HCT116 (cell line): ENCODE measurements around the gene LY9. TPM values are rescaled to one million over a fixed set of nuclear protein-coding genes. Genes with fewer than 3 reads are reported as not detected.

Experiments used
- ATAC-seq: fragments of 200-7000 bp; cut with Tn5 transposase; 2 replicates; pipeline ENCODE4 v1.9.1; 2020; ENCODE audit warnings: mild to moderate bottlenecking, moderate library complexity
- BruUV-seq: library from RNA; stranded (reverse); fragments of 400-500 nt; replicated peaks from 2 replicates; lab custom pipeline; 2021; lab: Mats Ljungman, UMichigan
- CTCF ChIA-PET: fragments of 300-600 bp; sonication (Branson Sonifier 250); formaldehyde crosslinking; loops from one replicate; lab custom pipeline; 2021; ENCODE audit warnings: antibody characterized with exemption; lab: Charles Lee
- POLR2A ChIA-PET: fragments of 300-600, 350-600 bp; sonication (Branson Sonifier 250); formaldehyde crosslinking; loops from one replicate; lab custom pipeline; 2021; ENCODE audit warnings: antibody characterized with exemption; lab: Charles Lee
- RAD21 ChIA-PET, 2 experiments: fragments of 300-600 bp; sonication (Branson Sonifier 250); formaldehyde crosslinking; loops; one replicate each; lab custom pipeline; 2023; ENCODE audit warnings: low total read pairs in 2 of 2; ENCODE audit not compliant: uncharacterized antibody in 2 of 2, unreplicated experiment in 2 of 2, low non-redundant PET in 1 of 2; lab: Charles Lee
- DNase-seq: peaks from one replicate; pipeline ENCODE4 v3.0.0-alpha.2; 2010; ENCODE audit warnings: low read depth, low spot score
- H2AFZ ChIP-seq: fragments of 200-600 bp; shearing (Covaris generic), sonication (generic); 2 replicates; pipeline ENCODE4 v1.6.1; 2017; ENCODE audit warnings: low read depth, mixed run types, mixed read lengths, antibody characterized with exemption, low read length; ENCODE audit not compliant: poor library complexity, severe bottlenecking
- H3K27ac ChIP-seq: 2 replicates; pipeline ENCODE4 v1.5.1; 2012; ENCODE audit warnings: low read depth, low read length
- H3K27me3 ChIP-seq: fragments of 200-600 bp; sonication (generic); 2 replicates; pipeline ENCODE4 v1.6.1; 2016; ENCODE audit warnings: mixed run types, low read length, mixed read lengths; ENCODE audit not compliant: insufficient read depth
- H3K36me3 ChIP-seq, 2 experiments: fragments of 200-500 bp in 1 of 2; fragments of 200-600 bp in 1 of 2; sonication (Bioruptor generic) in 1 of 2; sonication (generic) in 1 of 2; 2 replicates each; pipeline versions ENCODE4 v1.5.1 to v1.6.1; 2014 to 2016; ENCODE audit warnings: low read length in 2 of 2, inconsistent platforms in 1 of 2, mixed read lengths in 1 of 2, mixed run types in 1 of 2; ENCODE audit not compliant: insufficient read depth in 2 of 2, control insufficient read depth in 1 of 2
- H3K4me1 ChIP-seq, 2 experiments: fragments of 200-600 bp in 1 of 2; sonication (generic) in 1 of 2; 2 replicates each; pipeline versions ENCODE4 v1.5.1 to v1.6.1; 2012 to 2017; ENCODE audit warnings: low read length in 2 of 2, inconsistent platforms in 1 of 2, mild to moderate bottlenecking in 1 of 2, mixed read lengths in 1 of 2, mixed run types in 1 of 2, moderate library complexity in 1 of 2; ENCODE audit not compliant: insufficient read depth in 2 of 2, control insufficient read depth in 1 of 2
- H3K4me2 ChIP-seq: fragments of 200-600 bp; sonication (generic); 2 replicates; pipeline ENCODE4 v1.6.1; 2017; ENCODE audit warnings: mixed run types, low read length, mixed read lengths
- H3K4me3 ChIP-seq, 2 experiments: fragments of 200-600 bp in 1 of 2; sonication (generic) in 1 of 2; replicated peaks in 1 of 2; 2 replicates each; pipeline ENCODE4 v1.5.1; 2011 to 2016; ENCODE audit warnings: low read length in 2 of 2, control low read depth in 1 of 2, low read depth in 1 of 2, mild to moderate bottlenecking in 1 of 2, mixed read lengths in 1 of 2, mixed run types in 1 of 2
- H3K79me2 ChIP-seq: fragments of 200-600 bp; sonication (generic); 2 replicates; pipeline ENCODE4 v1.6.1; 2017; ENCODE audit warnings: mild to moderate bottlenecking, mixed run types, low read length, moderate library complexity, mixed read lengths; ENCODE audit not compliant: insufficient read depth
- H3K9ac ChIP-seq: fragments of 200-600 bp; sonication (generic); 2 replicates; pipeline ENCODE4 v1.6.1; 2016; ENCODE audit warnings: low read length, mixed read lengths
- H3K9me2 ChIP-seq: fragments of 200-600 bp; sonication (generic), shearing (Covaris generic); 2 replicates; pipeline ENCODE4 v1.6.1; 2017; ENCODE audit warnings: mixed run types, mild to moderate bottlenecking, moderate library complexity; ENCODE audit not compliant: insufficient read depth
- H3K9me3 ChIP-seq, 2 experiments: fragments of 200-500 bp in 1 of 2; fragments of 200-600 bp in 1 of 2; sonication (Bioruptor generic) in 1 of 2; sonication (generic) in 1 of 2; 2 replicates each; pipeline ENCODE4 v1.6.1; 2014 to 2017; ENCODE audit warnings: low read length in 2 of 2, mixed read lengths in 2 of 2, inconsistent platforms in 1 of 2, low read depth in 1 of 2, mild to moderate bottlenecking in 1 of 2, mixed run types in 1 of 2, moderate library complexity in 1 of 2; ENCODE audit not compliant: control insufficient read depth in 1 of 2, insufficient read depth in 1 of 2
- H4K20me1 ChIP-seq: fragments of 200-600 bp; sonication (generic), shearing (Covaris generic); 2 replicates; pipeline ENCODE4 v1.6.1; 2017; ENCODE audit warnings: mixed run types, mild to moderate bottlenecking, moderate library complexity; ENCODE audit not compliant: insufficient read depth
- CTCF ChIP-seq, 3 experiments: fragments of 200-600 bp in 1 of 3; sonication (generic) in 1 of 3; IDR thresholded peaks in 2 of 3; conservative IDR thresholded peaks in 1 of 3; 2 replicates each; pipeline ENCODE4 v1.5.1; 2012 to 2017; ENCODE audit warnings: low read depth in 2 of 3, low read length in 2 of 3, antibody characterized with exemption in 1 of 3, borderline replicate concordance in 1 of 3, control low read depth in 1 of 3, mild to moderate bottlenecking in 1 of 3, mixed read lengths in 1 of 3, mixed run types in 1 of 3, moderate library complexity in 1 of 3; ENCODE audit not compliant: insufficient read depth in 1 of 3
- EZH2phosphoT487 ChIP-seq: fragments of 200-600 bp; IDR thresholded peaks from 2 replicates; pipeline ENCODE4 v1.6.1; 2018; ENCODE audit warnings: antibody characterized with exemption, borderline replicate concordance
- SP1 ChIP-seq: IDR thresholded peaks from 2 replicates; pipeline ENCODE4 v1.6.1; 2012; ENCODE audit warnings: low read depth
- YY1 ChIP-seq: IDR thresholded peaks from 2 replicates; pipeline ENCODE4 v1.6.1; 2011; ENCODE audit warnings: low read length, low read depth, moderate library complexity, mild to moderate bottlenecking; ENCODE audit not compliant: insufficient replicate concordance; ENCODE audit errors: extremely low read depth
- ZBTB33 ChIP-seq: IDR thresholded peaks from 2 replicates; pipeline ENCODE4 v1.6.1; 2011; ENCODE audit warnings: mild to moderate bottlenecking, low read length, moderate library complexity; ENCODE audit not compliant: insufficient replicate concordance; ENCODE audit errors: extremely low read depth
- ZFX ChIP-seq: fragments of 450-650 bp; IDR thresholded peaks from 2 replicates; pipeline ENCODE4 v1.6.1; 2017
- ZNF274 ChIP-seq: fragments of 200-500 bp; sonication (Bioruptor generic); IDR thresholded peaks from 2 replicates; pipeline ENCODE4 v1.6.1; 2014; ENCODE audit warnings: mild to moderate bottlenecking, low read depth, low read length, inconsistent platforms
- intact Hi-C: fragments of 100-400 bp; cut with micrococcal nuclease; formaldehyde crosslinking; loops from 2 replicates; pipeline ENCODE4 v1.10.0; 2022
- total RNA-seq: library from RNA; stranded (reverse); gene quantifications from one replicate; pipeline ENCODE4 v1.2.1, GENCODE V29; 2021; ENCODE audit not compliant: unreplicated experiment

LY9 gene
- total RNA-seq, 1 experiment from 2014 or later: 0.22 TPM

GRCh38 chr1:160773093-160773492 is 22.9 kb upstream of the LY9 start:
- Histone ChIP-seq H3K36me3 (no peaks in the 10 kb centered on the region), H3K27ac (no peak overlapping the region), H3K9me3 (no peaks in the 10 kb centered on the region), H3K4me1 (no peaks in the 10 kb centered on the region), H4K20me1 (no peaks in the 10 kb centered on the region), H2AFZ (no peak overlapping the region), H3K9ac (no peak overlapping the region), H3K27me3 (no peaks in the 10 kb centered on the region), H3K9me2 (no peaks in the 10 kb centered on the region), H3K4me3 (no peak overlapping the region), H3K4me2 (no peak overlapping the region), H3K79me2 (no peaks in the 10 kb centered on the region)
- TF ChIP-seq ZNF274 (no peak), CTCF (IDR thresholded peaks at IDR 0.05 in 2 of 3, conservative IDR thresholded peaks at IDR 0.05 in 1 of 3; ENCODE audit: borderline replicate concordance in 1 of 3, insufficient read depth in 1 of 3, low read depth in 2 of 3, low read length in 2 of 3) (no peak), ZFX (no peak), SP1 (no peak), YY1 (no peak), EZH2phosphoT487 (no peak), ZBTB33 (no peak)
- POLR2A ChIA-PET: no interaction called here
- intact Hi-C loops: no loop called here
- no TSS peak for BruUV-seq
- no peak for DNase-seq
- CTCF ChIA-PET: interaction anchor here (1.3 kb wide), 1 partner anchor 179 kb away, joined by 3 read pairs; no protein-coding TSS in a partner anchor
- RAD21 ChIA-PET: no interaction called here
- no peak for ATAC-seq
